ENCODE measurements around the gene USH1G.

USH1G gene

GRCh38 chr17:74954115-74954514, 31.1 kb upstream of the USH1G start:
- no peak for DNase-seq (ENCODE audit: low spot score)

GRCh38 chr17:74953134-74953687, 30.2 kb upstream of the USH1G start:
- DNase-seq (ENCODE audit: low spot score) = no peak

- no peak for DNase-seq (ENCODE audit: low spot score)
These were observed 29.5 kb upstream of the USH1G start for GRCh38 chr17:74952431-74953133.

GRCh38 chr17:74951680-74952421, 28.8 kb upstream of the USH1G start:
- peak; percentile 87 for DNase-seq (ENCODE audit: low spot score)

GRCh38 chr17:74951065-74951464, 28.0 kb upstream of the USH1G start:
- DNase-seq (ENCODE audit: low spot score) = no peak

GRCh38 chr17:74950207-74950606, 27.2 kb upstream of the USH1G start:
- DNase-seq (ENCODE audit: low spot score) = no peak

GRCh38 chr17:74949455-74950115, 26.5 kb upstream of the USH1G start:
- no peak for DNase-seq (ENCODE audit: low spot score)

GRCh38 chr17:74947041-74947754, 24.1 kb upstream of the USH1G start:
- DNase-seq (ENCODE audit: low spot score) = no peak

- DNase-seq (ENCODE audit: low spot score) = no peak
These were observed 23.6 kb upstream of the USH1G start for GRCh38 chr17:74946641-74947040.

- DNase-seq (ENCODE audit: low spot score) = no peak
These were observed 22.5 kb upstream of the USH1G start for GRCh38 chr17:74945543-74945942.

GRCh38 chr17:74943808-74944522, 20.9 kb upstream of the USH1G start:
- no peak for DNase-seq (ENCODE audit: low spot score)

- no peak for DNase-seq (ENCODE audit: low spot score)
These were observed 18.2 kb upstream of the USH1G start for GRCh38 chr17:74941128-74941725.

GRCh38 chr17:74939534-74939933, 16.5 kb upstream of the USH1G start:
- DNase-seq (ENCODE audit: low spot score) = no peak

- DNase-seq (ENCODE audit: low spot score) = no peak
These were observed 15.3 kb upstream of the USH1G start for GRCh38 chr17:74938194-74938950.

- DNase-seq (ENCODE audit: low spot score) = peak; percentile 72
These were observed 14.3 kb upstream of the USH1G start for GRCh38 chr17:74937064-74938051.

- DNase-seq (ENCODE audit: low spot score) = no peak
These were observed 13.4 kb upstream of the USH1G start for GRCh38 chr17:74936470-74936799.

- peak; percentile 71 for DNase-seq (ENCODE audit: low spot score)
These were observed 12.8 kb upstream of the USH1G start, which contains the start of gene OTOP3 for GRCh38 chr17:74935585-74936469. OTOP3 (plus strand) TSS chr17:74935898; CDS start chr17:74935922, 24 bp downstream.

GRCh38 chr17:74935048-74935447, 12.0 kb upstream of the USH1G start:
- DNase-seq (ENCODE audit: low spot score) = no peak
